Panc1 (cell line): ENCODE results near the gene MAGI1. TPM values are rescaled to one million over a fixed set of nuclear protein-coding genes. Genes with fewer than 3 reads are reported as not detected.

ENCODE experiments used
- ATAC-seq: fragments of 200-7000 bp; cut with Tn5 transposase; 2 replicates; pipeline ENCODE4 v1.9.1; 2020; ENCODE audit warnings: mild to moderate bottlenecking, moderate library complexity
- BruUV-seq: library from RNA; stranded (reverse); fragments of 400-500 nt; replicated peaks from 2 replicates; lab custom pipeline; 2021; lab: Mats Ljungman, UMichigan
- CTCF ChIA-PET: fragments of 300-600 bp; sonication (Branson Sonifier 250); formaldehyde crosslinking; loops from one replicate; lab custom pipeline; 2022; ENCODE audit warnings: antibody characterized with exemption; lab: Charles Lee
- POLR2A ChIA-PET: fragments of 300-600 bp; sonication (Branson Sonifier 250); formaldehyde crosslinking; loops from one replicate; lab custom pipeline; 2022; ENCODE audit warnings: antibody characterized with exemption; lab: Charles Lee
- DNase-seq: peaks from one replicate; pipeline ENCODE4 v3.0.0-alpha.2; 2010; ENCODE audit warnings: low read depth, low spot score
- H3K27ac ChIP-seq: 2 replicates; pipeline ENCODE4 v1.5.1; 2011; ENCODE audit warnings: mild to moderate bottlenecking, low read length, inconsistent platforms
- H3K27me3 ChIP-seq: fragments of 200-500 bp; sonication (Bioruptor generic); 2 replicates; pipeline ENCODE4 v1.6.0; 2014; ENCODE audit warnings: low read length, inconsistent platforms; ENCODE audit not compliant: control insufficient read depth, insufficient read depth
- H3K36me3 ChIP-seq: fragments of 200-500 bp; sonication (Bioruptor generic); 2 replicates; pipeline ENCODE4 v1.5.1; 2014; ENCODE audit warnings: inconsistent platforms, mild to moderate bottlenecking, low read length, moderate library complexity; ENCODE audit not compliant: control insufficient read depth, insufficient read depth
- H3K4me1 ChIP-seq: 2 replicates; pipeline ENCODE4 v1.5.1; 2011; ENCODE audit warnings: inconsistent platforms, mild to moderate bottlenecking, low read length, moderate library complexity; ENCODE audit not compliant: control insufficient read depth, insufficient read depth
- H3K4me3 ChIP-seq, 2 experiments: 2 replicates each; pipeline ENCODE4 v1.5.1; 2011 to 2012; ENCODE audit warnings: low read depth in 2 of 2, low read length in 2 of 2, mild to moderate bottlenecking in 2 of 2, inconsistent platforms in 1 of 2, moderate library complexity in 1 of 2
- H3K9me3 ChIP-seq: fragments of 200-500 bp; sonication (Bioruptor generic); 2 replicates; pipeline ENCODE4 v1.5.1; 2014; ENCODE audit warnings: low read depth, mild to moderate bottlenecking, inconsistent platforms, low read length, moderate library complexity; ENCODE audit not compliant: control insufficient read depth, insufficient read depth
- POLR2AphosphoS5 ChIP-seq: IDR thresholded peaks from 2 replicates; pipeline ENCODE4 v1.6.1; 2012; ENCODE audit warnings: mild to moderate bottlenecking, low read depth, low read length, moderate library complexity
- REST ChIP-seq, 2 experiments: IDR thresholded peaks; 2 replicates each; pipeline ENCODE4 v1.6.1; 2011 to 2012; ENCODE audit warnings: low read depth in 2 of 2, control low read depth in 1 of 2, low read length in 1 of 2, mild to moderate bottlenecking in 1 of 2, moderate library complexity in 1 of 2; ENCODE audit not compliant: insufficient read depth in 1 of 2
- SIN3A ChIP-seq: IDR thresholded peaks from 2 replicates; pipeline ENCODE4 v1.6.1; 2012; ENCODE audit warnings: low read depth, mild to moderate bottlenecking, low read length, moderate library complexity, borderline replicate concordance; ENCODE audit not compliant: insufficient read depth
- TCF7L2 ChIP-seq: IDR thresholded peaks from 2 replicates; pipeline ENCODE4 v1.6.1; 2011; ENCODE audit warnings: mild to moderate bottlenecking, low read depth, low read length, inconsistent platforms
- in situ Hi-C: cut with HindIII; loops from 2 replicates; pipeline ENCODE4 v1.10.0; 2016; ENCODE audit warnings: low sequenced_read_pairs, low pct_unique_long_range_greater_than_20kb
- intact Hi-C: fragments of 100-400 bp; cut with micrococcal nuclease; formaldehyde crosslinking; loops from one replicate; pipeline ENCODE4 v1.10.0; 2022; ENCODE audit not compliant: unreplicated experiment
- total RNA-seq: library from RNA; stranded (reverse); gene quantifications from one replicate; pipeline ENCODE4 v1.2.1, GENCODE V29; 2021; ENCODE audit not compliant: unreplicated experiment
- TF ChIP-seq, protein P1 (sequence below): fragments of 450-650 bp; IDR thresholded peaks from 2 replicates; pipeline ENCODE4 v1.5.1; 2017; ENCODE audit warnings: mild to moderate bottlenecking

Gene MAGI1
- total RNA-seq, 1 experiment from 2014 or later: 9.5 TPM

DNA sequence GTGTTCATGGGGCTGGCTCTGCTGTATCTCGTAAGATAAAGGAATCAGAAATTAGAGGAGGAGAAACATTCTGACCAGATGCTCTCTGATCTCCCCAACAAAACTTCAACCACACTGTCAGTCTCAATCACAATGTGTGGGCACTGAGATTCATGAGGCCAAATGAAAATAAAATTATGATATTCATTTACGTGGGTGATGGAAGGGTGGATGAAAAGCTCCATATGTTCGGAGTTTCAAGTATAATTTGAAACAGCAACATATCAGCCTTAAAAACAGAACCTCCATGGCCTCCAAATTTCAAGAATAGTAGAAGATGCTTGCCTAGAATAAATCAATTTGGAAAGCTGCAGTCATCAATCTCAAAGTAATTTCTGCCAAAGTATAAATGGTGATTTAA, 363.7 kb downstream of the MAGI1 start:
- POLR2A ChIA-PET: no interaction called here
- no TSS peak for BruUV-seq
- CTCF ChIA-PET: interaction anchor here (0.6 kb wide), 1 partner anchor 30 kb away, joined by 4 read pairs; no protein-coding TSS in a partner anchor
- Histone ChIP-seq H3K36me3 (no peaks in the 10 kb centered on the region), H3K4me1 (no peaks in the 10 kb centered on the region), H3K9me3 (no peaks in the 10 kb centered on the region), H3K27me3 (no peaks in the 10 kb centered on the region), H3K4me3 (no peak overlapping the region), H3K27ac (no peak overlapping the region)
- ATAC-seq: no peak
- in situ Hi-C loops: no loop called here
- intact Hi-C loops: loop anchor here (10.0 kb wide), 1 partner anchor 230 kb away; no protein-coding TSS in a partner anchor
- no peak for DNase-seq
- TF ChIP-seq REST (IDR thresholded peaks at IDR 0.05; ENCODE audit: insufficient read depth in 1 of 2, low read depth in 2 of 2, low read length in 1 of 2): no peak
- TF ChIP-seq POLR2AphosphoS5: no peak
- no peak for TF ChIP-seq TCF7L2
- TF ChIP-seq, protein P1, sequence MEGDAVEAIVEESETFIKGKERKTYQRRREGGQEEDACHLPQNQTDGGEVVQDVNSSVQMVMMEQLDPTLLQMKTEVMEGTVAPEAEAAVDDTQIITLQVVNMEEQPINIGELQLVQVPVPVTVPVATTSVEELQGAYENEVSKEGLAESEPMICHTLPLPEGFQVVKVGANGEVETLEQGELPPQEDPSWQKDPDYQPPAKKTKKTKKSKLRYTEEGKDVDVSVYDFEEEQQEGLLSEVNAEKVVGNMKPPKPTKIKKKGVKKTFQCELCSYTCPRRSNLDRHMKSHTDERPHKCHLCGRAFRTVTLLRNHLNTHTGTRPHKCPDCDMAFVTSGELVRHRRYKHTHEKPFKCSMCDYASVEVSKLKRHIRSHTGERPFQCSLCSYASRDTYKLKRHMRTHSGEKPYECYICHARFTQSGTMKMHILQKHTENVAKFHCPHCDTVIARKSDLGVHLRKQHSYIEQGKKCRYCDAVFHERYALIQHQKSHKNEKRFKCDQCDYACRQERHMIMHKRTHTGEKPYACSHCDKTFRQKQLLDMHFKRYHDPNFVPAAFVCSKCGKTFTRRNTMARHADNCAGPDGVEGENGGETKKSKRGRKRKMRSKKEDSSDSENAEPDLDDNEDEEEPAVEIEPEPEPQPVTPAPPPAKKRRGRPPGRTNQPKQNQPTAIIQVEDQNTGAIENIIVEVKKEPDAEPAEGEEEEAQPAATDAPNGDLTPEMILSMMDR: no peak
- no peak for TF ChIP-seq SIN3A

DNA sequence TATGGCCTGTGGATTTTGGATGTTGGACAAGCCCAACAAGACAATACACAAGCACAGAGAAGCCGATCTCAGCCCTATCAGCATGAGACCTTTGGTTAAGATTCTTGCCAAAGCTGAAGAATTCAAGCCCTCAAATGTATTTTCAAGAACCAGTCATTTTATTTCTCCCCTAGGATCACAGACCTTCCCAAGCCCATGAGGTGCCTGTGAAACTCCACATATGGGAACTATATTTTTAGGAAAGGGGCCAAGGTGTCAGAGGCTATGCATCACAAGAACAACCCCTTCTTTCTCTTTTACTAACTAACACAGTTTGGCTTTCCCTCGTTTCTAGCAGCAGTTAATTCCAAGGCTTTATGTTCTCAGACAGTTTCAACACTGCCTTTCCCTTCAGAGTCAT, 364.5 kb downstream of the MAGI1 start:
- H3K27me3 ChIP-seq: no peaks in the 10 kb centered on the region
- H3K4me1 ChIP-seq: no peaks in the 10 kb centered on the region
- in situ Hi-C loops (no loop called here), intact Hi-C loops (loop anchor here (10.0 kb wide), 1 partner anchor 229 kb away; no protein-coding TSS in a partner anchor)
- TF ChIP-seq POLR2AphosphoS5 (no peak), TCF7L2 (no peak), SIN3A (no peak), REST (IDR thresholded peaks at IDR 0.05; ENCODE audit: insufficient read depth in 1 of 2, low read depth in 2 of 2, low read length in 1 of 2) (no peak)
- TF ChIP-seq, protein P1: no peak
- ATAC-seq (no peak), DNase-seq (no peak)
- no peaks in the 10 kb centered on the region for H3K36me3 ChIP-seq
- H3K9me3 ChIP-seq: no peaks in the 10 kb centered on the region
- POLR2A ChIA-PET: no interaction called here
- no peak overlapping the region for H3K4me3 ChIP-seq
- CTCF ChIA-PET: interaction anchor here (1.4 kb wide), 1 partner anchor 235 kb away, joined by 7 read pairs; no protein-coding TSS in a partner anchor
- no peak overlapping the region for H3K27ac ChIP-seq
- no TSS peak for BruUV-seq
